ENCODE measurements around the gene GRIP2.

GRIP2 gene

GRCh38 chr3:14505001-14505802, 34.9 kb downstream of the GRIP2 start:
- no peak for DNase-seq

- no peak for DNase-seq
Observed at GRCh38 chr3:14503706-14504065, 36.5 kb downstream of the GRIP2 start.

- DNase-seq = no peak
Observed at GRCh38 chr3:14503033-14503705, 37.0 kb downstream of the GRIP2 start.

- no peak for DNase-seq
Observed at GRCh38 chr3:14502472-14502871, 37.7 kb downstream of the GRIP2 start.

DNA sequence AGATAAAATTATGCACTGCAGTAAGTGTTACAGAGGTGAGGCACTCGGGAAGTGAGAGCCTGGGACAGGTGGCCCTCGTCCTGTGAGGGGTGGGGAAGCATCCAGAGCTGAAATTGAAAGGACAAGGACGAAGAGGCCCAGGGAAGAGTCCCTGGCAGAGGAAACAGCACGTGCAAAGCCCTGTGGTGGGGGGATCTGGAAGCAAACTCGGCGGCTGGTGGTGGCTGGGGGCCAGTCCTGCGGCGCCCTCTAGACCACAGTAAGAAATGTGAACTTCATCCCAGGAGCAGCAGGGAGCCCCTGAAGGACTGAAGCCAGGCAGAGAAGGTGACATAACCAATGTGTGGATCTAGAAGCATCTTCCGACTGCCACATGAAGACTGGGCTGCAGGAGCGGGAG, 42.8 kb downstream of the GRIP2 start:
- DNase-seq = no peak

DNA sequence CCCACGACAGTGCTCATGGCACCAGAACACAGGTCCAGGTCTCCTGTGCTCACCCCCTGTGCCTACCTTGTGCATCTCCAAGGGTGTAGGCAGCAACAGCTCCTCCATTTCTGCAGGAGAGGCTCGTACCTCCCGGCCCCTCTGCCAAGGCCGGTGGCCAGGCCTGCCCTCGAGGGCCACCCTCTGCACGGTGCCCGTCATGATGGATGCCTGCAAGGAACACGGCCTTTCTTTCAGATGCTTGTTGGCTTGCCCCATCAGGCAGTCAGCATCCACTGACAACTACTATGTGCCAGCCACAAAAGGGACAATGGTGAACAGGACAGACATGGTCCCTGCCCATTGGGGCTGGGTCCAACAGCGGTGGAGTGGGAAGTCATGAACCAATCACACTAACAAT, 43.8 kb downstream of the GRIP2 start:
- no peak for DNase-seq

DNA sequence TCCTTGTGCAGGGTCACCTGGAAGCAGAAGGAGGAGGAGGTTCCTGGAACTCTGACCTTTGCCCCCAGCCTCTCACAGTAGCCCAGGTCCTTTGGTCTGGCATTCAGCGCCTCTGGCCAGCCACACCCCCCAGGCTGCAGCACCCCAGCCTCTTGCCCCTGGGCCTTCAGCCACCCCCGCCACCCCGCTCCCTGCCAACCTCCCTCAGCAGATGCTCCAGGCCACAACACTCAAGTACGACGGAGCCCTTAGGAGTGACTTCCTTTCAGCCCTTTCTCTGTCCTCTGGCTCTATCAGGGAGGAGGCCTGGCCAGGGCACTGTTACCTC, 45.2 kb downstream of the GRIP2 start:
- no peak for DNase-seq

DNA sequence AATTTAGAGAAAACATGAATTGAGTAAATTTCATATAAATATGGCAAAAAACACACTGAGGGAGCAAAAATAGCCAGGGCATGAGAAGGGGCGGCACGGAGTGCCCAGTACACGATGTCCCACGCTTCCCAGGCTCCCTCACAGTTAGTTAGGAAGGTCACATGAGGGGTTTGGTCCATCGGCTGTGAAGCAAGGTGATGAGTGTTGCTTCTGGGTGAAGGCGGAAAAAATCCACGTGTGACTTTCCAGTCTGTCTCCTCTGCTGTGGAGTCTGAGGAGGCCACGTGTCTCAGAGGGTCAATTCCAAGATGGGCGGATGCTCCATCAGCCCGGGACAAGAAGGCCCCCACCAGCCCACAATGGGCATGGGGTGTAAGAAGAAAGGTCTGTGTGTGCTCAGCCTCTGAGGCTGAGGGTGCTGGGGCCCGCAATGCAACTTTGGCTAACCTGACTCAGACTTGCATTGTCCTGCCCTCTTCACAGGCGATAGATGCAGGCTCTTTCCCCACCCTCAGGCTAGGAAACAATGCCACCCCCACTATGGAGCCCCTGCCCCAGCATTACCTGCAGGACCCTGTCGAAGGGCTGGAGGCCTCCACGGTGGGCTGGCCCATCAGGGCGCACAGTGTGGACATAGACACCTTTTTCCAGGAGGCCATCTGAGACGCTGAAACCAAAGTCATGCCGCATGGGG, 45.7 kb downstream of the GRIP2 start:
- no peak for DNase-seq

DNA sequence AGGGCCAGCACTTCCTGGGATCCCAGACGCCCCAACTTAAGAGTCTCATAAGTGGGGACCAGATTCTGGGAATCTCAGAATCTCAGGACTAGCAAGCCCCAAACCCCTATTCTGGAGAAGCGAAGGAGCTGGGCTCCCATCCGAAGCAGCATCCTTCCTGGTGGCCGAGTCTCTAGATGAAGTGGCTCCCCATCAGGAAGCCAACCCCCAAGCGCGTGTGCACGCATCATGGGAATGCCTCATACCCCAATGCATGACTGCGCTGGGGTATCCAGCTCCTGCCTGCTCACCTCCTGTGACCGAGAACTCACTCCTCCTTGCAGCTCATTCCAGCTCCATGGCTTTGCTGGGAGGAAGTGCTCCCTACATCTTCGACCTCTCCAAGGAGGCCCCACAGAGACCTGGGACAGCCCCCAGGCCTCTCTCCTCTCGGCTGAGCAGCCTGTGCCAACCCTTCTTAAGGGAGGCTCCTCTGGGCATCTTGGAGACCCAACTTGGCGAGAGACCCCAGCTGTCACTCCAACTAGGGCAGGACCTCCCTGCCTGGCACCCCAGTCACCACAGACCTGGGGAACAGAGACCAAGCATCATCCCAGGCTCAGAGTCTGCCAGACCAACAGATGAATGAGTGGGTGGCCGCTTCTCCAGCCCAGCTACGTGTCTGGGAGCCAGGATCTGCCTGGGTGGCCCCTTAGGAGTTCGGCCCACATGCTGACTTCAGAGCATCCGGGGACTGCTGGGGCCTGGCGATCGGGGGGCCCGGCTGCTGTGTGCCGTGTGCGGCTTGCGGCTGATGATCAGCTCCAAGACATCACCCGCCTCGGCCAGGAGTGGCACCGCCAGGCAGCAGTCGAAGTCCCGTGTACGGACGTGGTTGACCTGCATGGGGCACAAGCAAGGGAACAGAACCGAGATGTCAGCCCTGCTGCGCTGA, 46.9 kb downstream of the GRIP2 start:
- DNase-seq = no peak

DNA sequence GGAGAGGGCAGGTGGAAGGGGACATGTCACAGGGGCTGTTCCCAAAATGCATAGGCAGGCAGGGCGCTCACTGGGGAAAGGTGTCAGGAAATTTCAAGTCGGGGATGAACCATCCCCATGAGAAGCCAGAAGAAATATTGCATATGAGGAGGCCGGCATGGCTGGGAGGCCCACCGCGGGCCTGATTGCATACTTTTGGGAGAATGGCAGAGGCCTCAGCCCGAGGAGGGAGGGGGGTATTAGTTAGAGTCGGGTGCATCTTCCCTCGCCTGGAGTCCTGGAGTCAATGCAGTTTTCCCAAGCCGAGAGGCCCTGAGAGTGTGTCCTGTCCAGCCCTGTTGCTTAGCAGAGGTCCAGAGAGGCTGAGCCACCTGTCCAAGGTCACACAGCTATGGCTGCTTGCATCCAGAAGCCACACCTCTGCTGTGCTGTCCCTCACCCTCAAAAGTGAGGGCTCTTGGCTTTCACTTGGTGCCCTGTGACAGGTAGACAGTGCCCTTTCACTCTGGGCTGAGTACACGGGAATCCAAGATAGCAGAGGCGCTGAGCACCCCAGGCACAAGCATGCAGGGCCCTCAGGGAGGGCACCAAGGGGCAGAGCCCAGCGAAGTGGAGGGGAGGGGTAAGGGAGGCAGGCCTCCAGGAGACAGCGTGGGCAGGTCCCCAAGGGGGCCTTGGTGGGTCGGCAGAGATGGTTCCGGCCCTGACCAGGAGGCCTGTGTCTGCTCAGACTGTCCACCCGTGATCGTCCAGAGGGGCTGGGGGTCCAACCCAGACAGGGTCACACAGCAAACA, 48.5 kb downstream of the GRIP2 start:
- no peak for DNase-seq

- no peak for DNase-seq
Observed at GRCh38 chr3:14490831-14491230, 49.3 kb downstream of the GRIP2 start.

GRCh38 chr3:14490255-14490654, 49.9 kb downstream of the GRIP2 start:
- no peak for DNase-seq

DNA sequence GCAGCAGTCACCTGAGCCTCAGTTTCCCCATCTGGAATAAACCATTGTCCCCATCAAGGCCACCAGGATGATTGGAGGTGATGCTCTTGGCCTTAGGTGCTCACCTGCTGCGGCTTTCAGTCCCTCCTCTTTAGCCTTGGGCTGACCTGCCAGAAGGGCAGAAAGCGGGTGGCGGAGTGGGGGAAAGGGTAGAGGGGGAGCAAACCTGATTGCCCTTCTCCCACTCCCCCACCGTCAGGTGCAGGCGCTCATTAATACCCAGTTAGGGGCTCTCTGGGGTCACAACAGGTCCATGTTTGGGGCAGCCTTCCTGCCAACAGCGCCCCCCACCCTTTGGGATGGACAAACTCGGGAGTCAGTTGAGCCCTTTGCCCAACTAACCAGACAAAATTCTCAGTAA, 50.5 kb downstream of the GRIP2 start:
- DNase-seq = no peak

DNA sequence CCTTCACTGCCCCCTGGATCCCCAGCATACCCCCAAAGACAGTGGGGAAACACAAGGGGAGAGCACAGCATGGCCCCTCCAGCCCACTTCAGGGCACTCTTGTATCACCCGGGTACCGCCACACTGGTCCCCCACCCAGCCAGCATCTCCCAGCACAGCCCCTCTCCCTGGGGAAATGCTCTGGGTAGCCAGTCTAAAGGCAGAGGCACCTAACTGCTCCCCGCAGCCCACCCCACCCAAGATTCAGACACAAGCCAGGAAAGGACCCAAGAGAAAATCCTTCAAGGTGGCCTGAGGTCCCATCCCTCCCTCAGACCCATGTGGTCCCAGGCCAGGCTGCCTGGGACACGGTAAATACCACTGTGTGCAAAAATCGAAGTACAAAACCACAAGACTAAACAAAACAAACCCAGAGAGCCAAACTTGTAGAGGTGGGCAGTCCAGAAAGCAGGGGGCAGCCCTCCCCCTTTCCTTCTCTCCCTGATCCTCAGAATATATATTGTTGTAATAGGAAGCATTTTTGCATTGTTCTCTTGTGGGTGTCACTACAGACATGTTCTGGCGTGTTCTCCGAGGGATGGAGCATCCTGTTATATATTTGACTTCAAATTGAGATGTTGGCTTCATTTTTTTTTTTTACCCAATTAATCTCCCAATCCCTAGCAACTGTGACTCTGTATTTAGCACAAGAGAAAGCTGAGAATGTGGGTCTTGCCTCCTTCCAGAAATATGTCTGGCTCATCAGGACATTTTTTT, 51.7 kb downstream of the GRIP2 start:
- no peak for DNase-seq

DNA sequence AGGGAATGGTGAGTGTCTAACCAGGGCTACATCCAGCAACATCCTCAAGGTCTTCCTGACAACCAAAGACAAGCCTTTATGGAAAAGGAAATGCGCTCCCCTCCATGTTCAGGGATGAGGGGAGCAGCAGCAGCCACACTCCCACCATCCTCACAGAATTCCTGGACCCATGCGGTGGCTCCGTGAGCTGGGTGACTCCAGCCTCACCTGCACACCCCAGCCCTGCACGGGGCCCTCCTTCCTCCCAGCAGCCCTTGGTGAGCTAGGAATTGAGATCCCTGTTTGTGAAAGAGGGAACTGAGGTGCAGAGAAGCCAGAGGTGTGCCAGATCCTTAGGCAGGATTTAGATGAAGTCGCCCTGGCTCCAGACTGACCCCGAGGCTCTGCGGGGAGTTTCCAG, 52.3 kb downstream of the GRIP2 start:
- no peak for DNase-seq

- no peak for DNase-seq
Observed at GRCh38 chr3:14487086-14487485, 53.1 kb downstream of the GRIP2 start.

GRCh38 chr3:14486460-14486859, 53.7 kb downstream of the GRIP2 start:
- DNase-seq = no peak

- DNase-seq = no peak
Observed at GRCh38 chr3:14485981-14486380, 54.2 kb downstream of the GRIP2 start.

DNA sequence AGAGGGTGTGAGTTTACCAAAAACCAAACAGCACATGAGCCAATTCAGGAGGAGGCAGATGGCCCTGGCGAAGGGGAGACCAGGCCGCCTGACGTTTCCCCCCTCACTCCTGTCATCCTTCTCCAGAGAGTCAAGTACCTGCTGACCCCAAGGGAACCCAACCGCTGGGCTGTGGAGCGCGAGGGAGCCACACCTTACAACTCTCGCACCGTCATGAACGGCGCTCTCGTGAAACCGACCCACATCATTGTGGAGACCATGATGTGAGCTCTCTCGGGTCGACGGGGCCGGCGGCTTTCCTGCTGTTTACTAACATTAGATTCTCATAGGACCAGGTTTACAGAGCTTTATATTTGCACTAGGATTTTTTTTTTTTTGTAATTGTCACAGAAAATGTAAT, 55.4 kb downstream of the GRIP2 start:
- no peak for DNase-seq

DNA sequence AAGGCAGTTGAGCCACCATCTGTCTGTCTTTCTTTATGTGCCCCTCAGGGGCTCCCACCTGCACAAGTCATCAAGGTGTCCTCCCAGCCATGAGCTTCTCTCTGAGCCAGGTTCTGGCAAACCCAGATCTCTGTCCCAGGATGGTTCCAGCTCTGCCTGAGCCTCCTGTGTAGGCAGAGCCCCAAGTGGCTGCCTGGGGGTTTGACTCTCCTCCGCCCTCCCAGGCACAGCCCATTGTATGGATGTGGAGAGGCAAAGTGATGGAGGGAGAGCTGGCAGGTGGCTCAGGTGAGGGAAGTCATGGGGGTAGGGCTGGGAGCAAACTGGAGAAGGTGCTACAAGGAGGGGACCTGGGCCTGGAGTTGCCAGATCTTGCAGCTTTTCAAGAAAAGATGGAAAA, 56.9 kb downstream of the GRIP2 start:
- no peak for DNase-seq

DNA sequence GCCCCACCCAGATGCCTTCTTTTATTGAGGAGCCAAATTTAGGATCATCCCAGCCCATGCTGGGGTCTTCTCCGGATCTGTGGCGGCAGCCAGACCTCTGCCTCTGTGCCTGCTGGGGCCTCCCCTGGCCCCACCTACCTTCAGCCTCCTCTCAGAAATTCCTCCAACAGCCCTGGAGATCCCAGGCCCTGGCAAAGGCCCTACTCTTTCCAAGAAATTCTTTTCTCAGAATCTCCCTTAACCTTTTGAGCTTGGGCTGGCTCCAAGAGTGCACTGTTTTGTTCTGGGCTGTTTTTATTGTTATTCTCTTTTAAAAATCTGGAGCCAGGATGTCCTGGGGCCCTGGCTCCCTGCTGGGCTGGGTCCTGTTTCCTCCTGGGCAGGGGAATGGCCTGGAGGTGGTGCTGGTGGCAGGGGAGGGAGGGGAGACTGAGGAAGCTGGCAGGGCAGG, 57.8 kb downstream of the GRIP2 start:
- no peak for DNase-seq
